ENCODE measurements around the gene MYO5A. TPM values are rescaled to one million over a fixed set of nuclear protein-coding genes. Genes with fewer than 3 reads are reported as not detected.

MYO5A gene
- total and polyA plus RNA-seq, 2 donors (not counting 3 experiments of a cell fraction or from before 2014, with no cell fraction given): 31.9 to 91.9 TPM

DNA sequence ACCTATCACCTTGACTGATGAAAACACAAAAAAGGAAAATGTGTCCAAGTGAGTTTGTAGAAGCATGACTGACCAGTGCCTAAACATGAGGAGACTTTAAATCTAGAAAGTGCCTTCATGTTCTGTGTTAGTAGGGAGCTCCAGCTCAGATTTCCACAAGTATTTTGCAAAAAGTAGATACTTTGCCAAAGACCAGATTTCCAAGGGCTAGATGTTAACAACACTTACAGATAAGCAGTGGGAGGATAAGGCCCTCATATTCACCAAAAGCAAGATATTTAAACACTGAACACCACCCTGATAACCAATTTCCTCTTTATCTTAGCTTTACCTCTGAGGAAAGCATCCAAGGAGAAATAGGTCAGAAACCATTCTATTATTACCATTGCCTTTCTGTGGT is 91.0 kb downstream of the MYO5A start:
- BruUV-seq (replicated peaks): no TSS peak
- Histone ChIP-seq H3K4me3 (replicated peaks in 1 of 3; ENCODE audit: insufficient read depth in 1 of 3, low read depth in 1 of 3, low read length in 3 of 3) (no peak overlapping the region), H3K4me2 (ENCODE audit: insufficient read depth, low read length) (no peak overlapping the region), H3K9me3 (replicated peaks; ENCODE audit: control insufficient read depth, insufficient read depth, low read length) (no peaks in the 10 kb centered on the region), H3K4me1 (ENCODE audit: control insufficient read depth, extremely low read depth, insufficient read depth, low read length) (no peaks in the 10 kb centered on the region), H3K79me2 (ENCODE audit: control insufficient read depth, insufficient read depth, low read length) (peaks cover 60% of the 10 kb centered on the region), H4K20me1 (replicated peaks; ENCODE audit: control insufficient read depth, extremely low read depth, insufficient read depth, low read length) (peaks cover 2% of the 10 kb centered on the region), H3K9me1 (replicated peaks; ENCODE audit: control insufficient read depth, extremely low read depth, insufficient read depth, low read length) (no peaks in the 10 kb centered on the region), H3K36me3 (ENCODE audit: control insufficient read depth in 2 of 2, extremely low read depth in 1 of 2, insufficient read depth in 2 of 2, low read length in 2 of 2) (no peaks in the 10 kb centered on the region), H3K27ac (ENCODE audit: insufficient read depth, low read depth, low read length) (no peak overlapping the region), H3K9ac (replicated peaks; ENCODE audit: extremely low read depth, insufficient read depth, low read length) (no peak overlapping the region), H2AFZ (ENCODE audit: low read depth, low read length) (no peak overlapping the region), H3K27me3 (ENCODE audit: control insufficient read depth in 2 of 2, insufficient read depth in 2 of 2, low read length in 2 of 2) (no peaks in the 10 kb centered on the region)
- POLR2A ChIA-PET: no interaction called here
- no peak for DNase-seq (ENCODE audit: low read depth, low spot score)
- CTCF ChIA-PET: interaction anchor here (0.9 to 1.3 kb wide), 2 partner anchors 16 to 30 kb away, joined by 3 read pairs; no protein-coding TSS in a partner anchor
- intact Hi-C loops (cut with micrococcal nuclease) (no loop called here), dilution Hi-C loops (cut with MboI; ENCODE audit: extremely low pct_ligation_motif_present, low sequenced_read_pairs) (no loop called here)
- TF ChIP-seq MYC (IDR thresholded peaks at IDR 0.05; ENCODE audit: low read depth, low read length) (no peak), FOS (IDR thresholded peaks at IDR 0.05; ENCODE audit: borderline replicate concordance, insufficient read depth, low read length) (no peak), POLR2AphosphoS5 (IDR thresholded peaks at IDR 0.05; ENCODE audit: insufficient read depth, low read depth, low read length) (no peak), EZH2 (IDR thresholded peaks at IDR 0.05; ENCODE audit: borderline replicate concordance, low read depth, low read length, severe bottlenecking) (no peak), JUN (IDR thresholded peaks at IDR 0.05; ENCODE audit: borderline replicate concordance, insufficient read depth, insufficient read length, low read depth) (no peak), POLR2A (IDR thresholded peaks at IDR 0.05; ENCODE audit: low read depth, low read length) (no peak), MAX (IDR thresholded peaks at IDR 0.05; ENCODE audit: insufficient read depth, insufficient read length) (no peak), GATA2 (IDR thresholded peaks at IDR 0.05; ENCODE audit: insufficient read depth, insufficient read length, low read depth, low read length) (no peak)
- TF ChIP-seq, protein P1, sequence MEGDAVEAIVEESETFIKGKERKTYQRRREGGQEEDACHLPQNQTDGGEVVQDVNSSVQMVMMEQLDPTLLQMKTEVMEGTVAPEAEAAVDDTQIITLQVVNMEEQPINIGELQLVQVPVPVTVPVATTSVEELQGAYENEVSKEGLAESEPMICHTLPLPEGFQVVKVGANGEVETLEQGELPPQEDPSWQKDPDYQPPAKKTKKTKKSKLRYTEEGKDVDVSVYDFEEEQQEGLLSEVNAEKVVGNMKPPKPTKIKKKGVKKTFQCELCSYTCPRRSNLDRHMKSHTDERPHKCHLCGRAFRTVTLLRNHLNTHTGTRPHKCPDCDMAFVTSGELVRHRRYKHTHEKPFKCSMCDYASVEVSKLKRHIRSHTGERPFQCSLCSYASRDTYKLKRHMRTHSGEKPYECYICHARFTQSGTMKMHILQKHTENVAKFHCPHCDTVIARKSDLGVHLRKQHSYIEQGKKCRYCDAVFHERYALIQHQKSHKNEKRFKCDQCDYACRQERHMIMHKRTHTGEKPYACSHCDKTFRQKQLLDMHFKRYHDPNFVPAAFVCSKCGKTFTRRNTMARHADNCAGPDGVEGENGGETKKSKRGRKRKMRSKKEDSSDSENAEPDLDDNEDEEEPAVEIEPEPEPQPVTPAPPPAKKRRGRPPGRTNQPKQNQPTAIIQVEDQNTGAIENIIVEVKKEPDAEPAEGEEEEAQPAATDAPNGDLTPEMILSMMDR (IDR thresholded peaks at IDR 0.05; ENCODE audit: extremely low read depth in 1 of 2, insufficient read depth in 1 of 2, low read depth in 1 of 2, low read length in 2 of 2): no peak
- no peak for FAIRE-seq

Measured in endothelial cell of umbilical vein (primary cell).